WTC11 (cell line): ENCODE results near the gene PRM2. TPM values are rescaled to one million over a fixed set of nuclear protein-coding genes. Genes with fewer than 3 reads are reported as not detected.
A peak's percentile ranks its signal among the peaks of the same experiment; 100 is the strongest.

Source experiments
- ATAC-seq: fragments of 200-7000 bp; cut with Tn5 transposase; 2 replicates; pipeline ENCODE4 v1.10.0; 2021; ENCODE audit warnings: mild to moderate bottlenecking, moderate library complexity
- CTCF ChIA-PET: fragments of 300-600 bp; sonication (Branson Sonifier 250); formaldehyde crosslinking; loops from one replicate; lab custom pipeline; 2021; ENCODE audit warnings: antibody characterized with exemption; lab: Charles Lee
- POLR2A ChIA-PET: fragments of 350-600 bp; sonication (Branson Sonifier 250); formaldehyde crosslinking; loops from one replicate; lab custom pipeline; 2021; ENCODE audit warnings: antibody characterized with exemption; lab: Charles Lee
- DNase-seq: peaks from one replicate; pipeline ENCODE4 v3.0.0; 2021; ENCODE audit warnings: low spot score
- H3K27ac Mint-ChIP-seq: 2 replicates; pipeline ENCODE4 v1.8.0; 2021; ENCODE audit warnings: mixed read lengths
- H3K27me3 Mint-ChIP-seq: 2 replicates; pipeline ENCODE4 v1.8.0; 2021; ENCODE audit warnings: low read depth, mild to moderate bottlenecking, moderate library complexity, mixed read lengths
- H3K36me3 Mint-ChIP-seq: 2 replicates; pipeline ENCODE4 v1.8.0; 2021; ENCODE audit warnings: mixed read lengths
- H3K4me1 Mint-ChIP-seq: 2 replicates; pipeline ENCODE4 v1.8.0; 2022; ENCODE audit warnings: mixed read lengths
- H3K4me3 Mint-ChIP-seq: 2 replicates; pipeline ENCODE4 v1.8.0; 2021; ENCODE audit warnings: mild to moderate bottlenecking, moderate library complexity, mixed read lengths
- H3K9me3 Mint-ChIP-seq: 2 replicates; pipeline ENCODE4 v1.8.0; 2021; ENCODE audit warnings: mixed read lengths
- EMX1 ChIP-seq: fragments of 250-450 bp; sonication (Bioruptor Pico); IDR thresholded peaks from 2 replicates; pipeline ENCODE4 v1.8.0; 2021; ENCODE audit warnings: mild to moderate bottlenecking
- FOXK1 ChIP-seq: sonication (generic); formaldehyde crosslinking; IDR thresholded peaks from 2 replicates; pipeline ENCODE4 v1.8.0; 2022; ENCODE audit warnings: mild to moderate bottlenecking, moderate library complexity, missing genetic modification reagents
- JUN ChIP-seq: sonication (generic); formaldehyde crosslinking; IDR thresholded peaks from 2 replicates; pipeline ENCODE4 v1.8.0; 2023; ENCODE audit warnings: mild to moderate bottlenecking, missing genetic modification reagents
- KAT7 ChIP-seq: sonication (generic); formaldehyde crosslinking; IDR thresholded peaks from 2 replicates; pipeline ENCODE4 v1.8.1; 2023; ENCODE audit warnings: missing genetic modification reagents, mild to moderate bottlenecking, borderline replicate concordance
- NR1H2 ChIP-seq: sonication (generic); formaldehyde crosslinking; IDR thresholded peaks from 2 replicates; pipeline ENCODE4 v1.9.0; 2021; ENCODE audit warnings: mild to moderate bottlenecking, moderate library complexity, missing genetic modification reagents
- PRRX2 ChIP-seq: fragments of 250-450 bp; sonication (Bioruptor Pico); IDR thresholded peaks from 2 replicates; pipeline ENCODE4 v1.8.0; 2021; ENCODE audit warnings: mild to moderate bottlenecking
- RELA ChIP-seq: sonication (generic); formaldehyde crosslinking; IDR thresholded peaks from 2 replicates; pipeline ENCODE4 v1.8.1; 2022; ENCODE audit warnings: missing genetic modification reagents, mild to moderate bottlenecking, borderline replicate concordance
- RORB ChIP-seq: fragments of 250-450 bp; sonication (Bioruptor Pico); IDR thresholded peaks from 2 replicates; pipeline ENCODE4 v1.9.0; 2021; ENCODE audit warnings: mild to moderate bottlenecking
- TCF7 ChIP-seq: sonication (generic); formaldehyde crosslinking; IDR thresholded peaks from 2 replicates; pipeline ENCODE4 v1.8.0; 2022; ENCODE audit warnings: mild to moderate bottlenecking, low read depth, missing genetic modification reagents, moderate library complexity
- ZNF121 ChIP-seq: sonication (generic); formaldehyde crosslinking; IDR thresholded peaks from 2 replicates; pipeline ENCODE4 v1.8.0; 2023; ENCODE audit warnings: missing genetic modification reagents
- total RNA-seq: library from RNA; stranded (reverse); gene quantifications from 3 replicates; pipeline ENCODE4 v1.2.3, GENCODE V29; 2021
- TF ChIP-seq, protein P1 (sequence below): sonication (generic); formaldehyde crosslinking; IDR thresholded peaks from 2 replicates; pipeline ENCODE4 v1.8.1; 2023; ENCODE audit warnings: mild to moderate bottlenecking, missing genetic modification reagents
- TF ChIP-seq, protein P2 (sequence below): sonication (generic); formaldehyde crosslinking; IDR thresholded peaks from 2 replicates; pipeline ENCODE4 v1.8.0; 2022; ENCODE audit warnings: mild to moderate bottlenecking, missing genetic modification reagents
- TF ChIP-seq, protein P3 (sequence below): sonication (generic); formaldehyde crosslinking; conservative IDR thresholded peaks from 2 replicates; pipeline ENCODE4 v1.8.1; 2023; ENCODE audit warnings: mild to moderate bottlenecking, low read depth, missing genetic modification reagents, moderate library complexity
- TF ChIP-seq, protein P4 (sequence below): sonication (generic); formaldehyde crosslinking; IDR thresholded peaks from 2 replicates; pipeline ENCODE4 v1.8.1; 2023; ENCODE audit warnings: mild to moderate bottlenecking, missing genetic modification reagents, borderline replicate concordance
- TF ChIP-seq, protein P5 (sequence below): sonication (generic); formaldehyde crosslinking; IDR thresholded peaks from 2 replicates; pipeline ENCODE4 v1.8.1; 2022; ENCODE audit warnings: missing genetic modification reagents, borderline replicate concordance

The PRM2 gene
- total RNA-seq, 1 experiment from 2014 or later = not detected

DNA sequence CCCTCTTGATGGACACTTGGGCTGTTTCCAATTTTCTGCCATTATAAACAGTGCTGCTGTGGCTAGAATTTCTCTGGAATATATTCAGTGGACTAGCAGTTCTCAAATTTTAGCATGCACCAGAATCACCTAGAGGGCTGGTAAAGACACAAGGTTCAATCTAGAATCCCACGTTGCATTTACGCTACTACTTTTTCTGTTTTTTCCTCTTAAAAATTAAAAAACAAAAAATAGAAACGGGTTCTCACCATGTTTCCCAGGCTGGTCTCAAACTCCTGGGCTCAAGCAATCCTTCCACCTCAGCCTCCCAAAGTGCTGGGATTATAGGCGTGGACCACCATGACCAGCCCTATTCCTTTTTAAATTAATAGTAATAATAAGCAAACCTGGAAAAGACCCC is 19.4 kb upstream of the PRM2 start:
- H3K9me3 Mint-ChIP-seq = no peaks in the 10 kb centered on the region
- TF ChIP-seq JUN (CRISPR knock-in tag) = no peak
- no peak for TF ChIP-seq RELA (CRISPR knock-in tag)
- TF ChIP-seq, protein P1, sequence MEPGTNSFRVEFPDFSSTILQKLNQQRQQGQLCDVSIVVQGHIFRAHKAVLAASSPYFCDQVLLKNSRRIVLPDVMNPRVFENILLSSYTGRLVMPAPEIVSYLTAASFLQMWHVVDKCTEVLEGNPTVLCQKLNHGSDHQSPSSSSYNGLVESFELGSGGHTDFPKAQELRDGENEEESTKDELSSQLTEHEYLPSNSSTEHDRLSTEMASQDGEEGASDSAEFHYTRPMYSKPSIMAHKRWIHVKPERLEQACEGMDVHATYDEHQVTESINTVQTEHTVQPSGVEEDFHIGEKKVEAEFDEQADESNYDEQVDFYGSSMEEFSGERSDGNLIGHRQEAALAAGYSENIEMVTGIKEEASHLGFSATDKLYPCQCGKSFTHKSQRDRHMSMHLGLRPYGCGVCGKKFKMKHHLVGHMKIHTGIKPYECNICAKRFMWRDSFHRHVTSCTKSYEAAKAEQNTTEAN (CRISPR knock-in tag) = no peak
- no peak for TF ChIP-seq NR1H2
- no peak for TF ChIP-seq EMX1 (CRISPR knock-in tag)
- TF ChIP-seq, protein P2, sequence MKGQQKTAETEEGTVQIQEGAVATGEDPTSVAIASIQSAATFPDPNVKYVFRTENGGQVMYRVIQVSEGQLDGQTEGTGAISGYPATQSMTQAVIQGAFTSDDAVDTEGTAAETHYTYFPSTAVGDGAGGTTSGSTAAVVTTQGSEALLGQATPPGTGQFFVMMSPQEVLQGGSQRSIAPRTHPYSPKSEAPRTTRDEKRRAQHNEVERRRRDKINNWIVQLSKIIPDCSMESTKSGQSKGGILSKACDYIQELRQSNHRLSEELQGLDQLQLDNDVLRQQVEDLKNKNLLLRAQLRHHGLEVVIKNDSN (CRISPR knock-in tag) = no peak
- TF ChIP-seq, protein P3, sequence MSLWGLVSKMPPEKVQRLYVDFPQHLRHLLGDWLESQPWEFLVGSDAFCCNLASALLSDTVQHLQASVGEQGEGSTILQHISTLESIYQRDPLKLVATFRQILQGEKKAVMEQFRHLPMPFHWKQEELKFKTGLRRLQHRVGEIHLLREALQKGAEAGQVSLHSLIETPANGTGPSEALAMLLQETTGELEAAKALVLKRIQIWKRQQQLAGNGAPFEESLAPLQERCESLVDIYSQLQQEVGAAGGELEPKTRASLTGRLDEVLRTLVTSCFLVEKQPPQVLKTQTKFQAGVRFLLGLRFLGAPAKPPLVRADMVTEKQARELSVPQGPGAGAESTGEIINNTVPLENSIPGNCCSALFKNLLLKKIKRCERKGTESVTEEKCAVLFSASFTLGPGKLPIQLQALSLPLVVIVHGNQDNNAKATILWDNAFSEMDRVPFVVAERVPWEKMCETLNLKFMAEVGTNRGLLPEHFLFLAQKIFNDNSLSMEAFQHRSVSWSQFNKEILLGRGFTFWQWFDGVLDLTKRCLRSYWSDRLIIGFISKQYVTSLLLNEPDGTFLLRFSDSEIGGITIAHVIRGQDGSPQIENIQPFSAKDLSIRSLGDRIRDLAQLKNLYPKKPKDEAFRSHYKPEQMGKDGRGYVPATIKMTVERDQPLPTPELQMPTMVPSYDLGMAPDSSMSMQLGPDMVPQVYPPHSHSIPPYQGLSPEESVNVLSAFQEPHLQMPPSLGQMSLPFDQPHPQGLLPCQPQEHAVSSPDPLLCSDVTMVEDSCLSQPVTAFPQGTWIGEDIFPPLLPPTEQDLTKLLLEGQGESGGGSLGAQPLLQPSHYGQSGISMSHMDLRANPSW (CRISPR knock-in tag) = no peak
- TF ChIP-seq, protein P4, sequence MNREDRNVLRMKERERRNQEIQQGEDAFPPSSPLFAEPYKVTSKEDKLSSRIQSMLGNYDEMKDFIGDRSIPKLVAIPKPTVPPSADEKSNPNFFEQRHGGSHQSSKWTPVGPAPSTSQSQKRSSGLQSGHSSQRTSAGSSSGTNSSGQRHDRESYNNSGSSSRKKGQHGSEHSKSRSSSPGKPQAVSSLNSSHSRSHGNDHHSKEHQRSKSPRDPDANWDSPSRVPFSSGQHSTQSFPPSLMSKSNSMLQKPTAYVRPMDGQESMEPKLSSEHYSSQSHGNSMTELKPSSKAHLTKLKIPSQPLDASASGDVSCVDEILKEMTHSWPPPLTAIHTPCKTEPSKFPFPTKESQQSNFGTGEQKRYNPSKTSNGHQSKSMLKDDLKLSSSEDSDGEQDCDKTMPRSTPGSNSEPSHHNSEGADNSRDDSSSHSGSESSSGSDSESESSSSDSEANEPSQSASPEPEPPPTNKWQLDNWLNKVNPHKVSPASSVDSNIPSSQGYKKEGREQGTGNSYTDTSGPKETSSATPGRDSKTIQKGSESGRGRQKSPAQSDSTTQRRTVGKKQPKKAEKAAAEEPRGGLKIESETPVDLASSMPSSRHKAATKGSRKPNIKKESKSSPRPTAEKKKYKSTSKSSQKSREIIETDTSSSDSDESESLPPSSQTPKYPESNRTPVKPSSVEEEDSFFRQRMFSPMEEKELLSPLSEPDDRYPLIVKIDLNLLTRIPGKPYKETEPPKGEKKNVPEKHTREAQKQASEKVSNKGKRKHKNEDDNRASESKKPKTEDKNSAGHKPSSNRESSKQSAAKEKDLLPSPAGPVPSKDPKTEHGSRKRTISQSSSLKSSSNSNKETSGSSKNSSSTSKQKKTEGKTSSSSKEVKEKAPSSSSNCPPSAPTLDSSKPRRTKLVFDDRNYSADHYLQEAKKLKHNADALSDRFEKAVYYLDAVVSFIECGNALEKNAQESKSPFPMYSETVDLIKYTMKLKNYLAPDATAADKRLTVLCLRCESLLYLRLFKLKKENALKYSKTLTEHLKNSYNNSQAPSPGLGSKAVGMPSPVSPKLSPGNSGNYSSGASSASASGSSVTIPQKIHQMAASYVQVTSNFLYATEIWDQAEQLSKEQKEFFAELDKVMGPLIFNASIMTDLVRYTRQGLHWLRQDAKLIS = no peak
- no peak for TF ChIP-seq TCF7 (CRISPR knock-in tag)
- no peak for TF ChIP-seq FOXK1 (CRISPR knock-in tag)
- TF ChIP-seq RORB (CRISPR knock-in tag) = no peak
- TF ChIP-seq PRRX2 = no peak
- no peak for TF ChIP-seq KAT7
- TF ChIP-seq, all 79 proteins: peak for 0
- Mint-ChIP-seq H3K36me3 (no peaks in the 10 kb centered on the region), H3K27me3 (no peaks in the 10 kb centered on the region; the same call in 1 of the 2 replicates), H3K4me3 (no peak overlapping the region), H3K27ac (no peak overlapping the region), H3K4me1 (peaks cover 44% of the 10 kb centered on the region)
- no peak for ATAC-seq
- no peak for DNase-seq
- ChIA-PET CTCF (interaction anchor here (2.3 kb wide), 1 partner anchor 76 kb away, joined by 6 read pairs; no protein-coding TSS in a partner anchor), POLR2A (no interaction called here)

DNA sequence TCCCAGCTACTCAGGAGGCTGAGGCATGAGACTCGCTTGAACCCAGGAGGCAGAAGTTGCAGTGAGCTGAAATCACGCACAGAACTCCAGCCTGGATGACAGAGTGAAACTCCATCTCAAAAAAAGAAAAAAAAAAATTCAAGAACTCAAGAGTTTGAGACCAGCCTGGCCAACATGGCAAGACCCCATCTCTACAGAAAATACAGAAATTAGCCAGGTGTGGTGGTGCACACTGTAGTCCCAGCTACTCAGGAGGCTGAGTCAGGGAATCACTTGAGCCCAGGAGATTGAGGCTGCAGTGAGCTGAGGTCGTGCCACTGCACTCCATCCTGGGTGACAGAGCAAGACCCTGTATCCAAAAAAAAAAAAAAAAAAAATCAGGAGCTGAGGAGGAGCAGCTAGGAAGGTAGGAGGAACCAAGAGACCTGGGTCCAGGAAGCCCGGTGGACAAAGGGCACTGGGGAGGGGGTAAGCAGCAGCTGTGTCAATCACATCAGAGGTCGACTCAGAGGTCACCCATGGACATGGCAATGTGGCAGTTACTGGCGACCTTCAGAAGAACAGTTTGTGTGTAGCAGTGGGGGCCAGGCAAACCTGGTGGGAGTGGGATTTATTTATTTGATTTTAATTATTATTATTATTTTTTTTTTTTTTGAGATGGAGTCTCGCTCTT is 15.9 kb upstream of the PRM2 start:
- CTCF ChIA-PET = interaction anchor here (0.7 to 2.3 kb wide), 5 partner anchors 36 to 95 kb away, joined by 3 to 13 read pairs (median 3); partner anchors contain the start of gene SOCS1
- TF ChIP-seq, protein P5, sequence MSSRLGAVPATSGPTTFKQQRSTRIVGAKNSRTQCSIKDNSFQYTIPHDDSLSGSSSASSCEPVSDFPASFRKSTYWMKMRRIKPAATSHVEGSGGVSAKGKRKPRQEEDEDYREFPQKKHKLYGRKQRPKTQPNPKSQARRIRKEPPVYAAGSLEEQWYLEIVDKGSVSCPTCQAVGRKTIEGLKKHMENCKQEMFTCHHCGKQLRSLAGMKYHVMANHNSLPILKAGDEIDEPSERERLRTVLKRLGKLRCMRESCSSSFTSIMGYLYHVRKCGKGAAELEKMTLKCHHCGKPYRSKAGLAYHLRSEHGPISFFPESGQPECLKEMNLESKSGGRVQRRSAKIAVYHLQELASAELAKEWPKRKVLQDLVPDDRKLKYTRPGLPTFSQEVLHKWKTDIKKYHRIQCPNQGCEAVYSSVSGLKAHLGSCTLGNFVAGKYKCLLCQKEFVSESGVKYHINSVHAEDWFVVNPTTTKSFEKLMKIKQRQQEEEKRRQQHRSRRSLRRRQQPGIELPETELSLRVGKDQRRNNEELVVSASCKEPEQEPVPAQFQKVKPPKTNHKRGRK (CRISPR knock-in tag) = no peak
- TF ChIP-seq ZNF121 (CRISPR knock-in tag) = 0 out of 2 replicates have a peak, but pooled peaks have one; percentile 15
- Mint-ChIP-seq H3K9me3 (no peaks in the 10 kb centered on the region), H3K36me3 (no peaks in the 10 kb centered on the region), H3K27me3 (no peaks in the 10 kb centered on the region; the same call in 1 of the 2 replicates), H3K27ac (no peak overlapping the region), H3K4me1 (peaks cover 31% of the 10 kb centered on the region), H3K4me3 (no peak overlapping the region)
- DNase-seq = no peak
- no peak for ATAC-seq
- POLR2A ChIA-PET = no interaction called here
